Body of pancreas (tissue), 4 donors: ENCODE results near the gene IMMT. TPM values are rescaled to one million over a fixed set of nuclear protein-coding genes. Genes with fewer than 3 reads are reported as not detected.

Source experiments
- ATAC-seq: fragments of 150-250 bp; one replicate; pipeline ENCODE4 v1.9.1; 2016
- DNase-seq, 4 donors: peaks; one replicate each; pipeline ENCODE4 v3.0.0-alpha.2; 2019
- H3K27ac ChIP-seq, 4 donors: fragments of 200-600 bp; sonication (generic); 1 replicate in 3 of 4; 2 replicates in 1 of 4; pipeline versions ENCODE4 v1.5.1 to v1.6.1; 2016 to 2019; ENCODE audit warnings: mild to moderate bottlenecking in 1 of 4, mixed read lengths in 1 of 4, moderate library complexity in 1 of 4
- H3K27me3 ChIP-seq, 2 donors: fragments of 200-600 bp; sonication (generic); one replicate each; pipeline ENCODE4 v1.6.0; 2016; ENCODE audit warnings: mild to moderate bottlenecking in 1 of 2
- H3K36me3 ChIP-seq, 2 donors: fragments of 200-600 bp; sonication (generic); replicated peaks in 1 of 2; 2 replicates each; pipeline ENCODE4 v1.5.1; 2016; ENCODE audit warnings: low read depth in 2 of 2; ENCODE audit not compliant: insufficient read depth in 1 of 2
- H3K4me1 ChIP-seq: fragments of 200-600 bp; sonication (generic); one replicate; pipeline ENCODE4 v1.6.0; 2016
- H3K4me3 ChIP-seq, 2 donors: fragments of 200-600 bp; sonication (generic); 1 replicate in 1 of 2; 2 replicates in 1 of 2; pipeline ENCODE4 v1.5.1; 2016 to 2019
- H3K9me3 ChIP-seq, 3 donors: fragments of 200-600 bp; sonication (generic); 1 replicate in 2 of 3; 2 replicates in 1 of 3; pipeline ENCODE4 v1.5.1; 2016
- CTCF ChIP-seq, 7 experiments: fragments of 450-650 bp in 4 of 7; fragments of 200-600 bp in 3 of 7; sonication (generic) in 3 of 7; IDR thresholded peaks; one replicate each; pipeline ENCODE4 v1.5.1; 2016 to 2019; ENCODE audit warnings: antibody characterized with exemption in 7 of 7
- POLR2A ChIP-seq, 3 donors: fragments of 450-650 bp; IDR thresholded peaks; one replicate each; pipeline ENCODE4 v1.6.1; 2016; ENCODE audit warnings: antibody characterized with exemption in 3 of 3, mild to moderate bottlenecking in 2 of 3
- WGBS, 2 donors: methylation state at CpG; one replicate each; pipeline ENCODE4 v1.1.5; 2017; 5-methylcytosine and 5-hydroxymethylcytosine counted together
- intact Hi-C: fragments of 100-400 bp; cut with DNase I; formaldehyde crosslinking; loops from one replicate; pipeline ENCODE4 v1.15.1; 2023
- total RNA-seq, 2 donors: library from RNA; depleted of rRNA; stranded (reverse); fragments of >200 nt; gene quantifications; one replicate each; pipeline ENCODE4 v1.1.0, GENCODE V29; 2016

Gene IMMT
- total RNA-seq, 2 donors from 2014 or later, result 37.1 to 46.1 TPM

GRCh38 chr2:86227685-86228084, 32.4 kb upstream of the IMMT start:
- Histone ChIP-seq H3K36me3 (no peaks in the 10 kb centered on the region), H3K27me3 (no peaks in the 10 kb centered on the region), H3K4me3 (no peak overlapping the region), H3K27ac (no peak overlapping the region), H3K4me1 (peaks cover 9% of the 10 kb centered on the region), H3K9me3 (no peaks in the 10 kb centered on the region)
- DNase-seq (no peak), ATAC-seq (no peak)
- 82 to 88% methylated on average over 2 of the region's 2 CpGs for WGBS, 2 donors
- TF ChIP-seq CTCF (IDR thresholded peaks at IDR 0.05) (no peak), POLR2A (IDR thresholded peaks at IDR 0.05) (no peak)
- intact Hi-C loops, result no loop called here

- no peaks in the 10 kb centered on the region for H3K27me3 ChIP-seq
- ATAC-seq, result no peak
- no peaks in the 10 kb centered on the region for H3K9me3 ChIP-seq
- 86 to 88% methylated on average over 9 of the region's 9 CpGs for WGBS, 2 donors
- DNase-seq, result no peak
- TF ChIP-seq CTCF (IDR thresholded peaks at IDR 0.05) (no peak), POLR2A (IDR thresholded peaks at IDR 0.05) (no peak)
- H3K36me3 ChIP-seq, result no peaks in the 10 kb centered on the region
- H3K4me1 ChIP-seq, result peaks cover 9% of the 10 kb centered on the region
- intact Hi-C loops, result no loop called here
- no peak overlapping the region for H3K4me3 ChIP-seq
- H3K27ac ChIP-seq, result no peak overlapping the region
Measured at GRCh38 chr2:86226636-86227520, 31.6 kb upstream of the IMMT start.

- H3K4me3 ChIP-seq, result no peak overlapping the region
- 79 to 86% methylated on average over 4 of the region's 4 CpGs for WGBS, 2 donors
- no peaks in the 10 kb centered on the region for H3K36me3 ChIP-seq
- H3K27me3 ChIP-seq, result no peaks in the 10 kb centered on the region
- H3K27ac ChIP-seq, result no peak overlapping the region
- H3K4me1 ChIP-seq, result peaks cover 9% of the 10 kb centered on the region
- intact Hi-C loops, result no loop called here
- DNase-seq (no peak), ATAC-seq (no peak)
- TF ChIP-seq CTCF (IDR thresholded peaks at IDR 0.05), result no peak
- no peak for TF ChIP-seq POLR2A (IDR thresholded peaks at IDR 0.05)
- no peaks in the 10 kb centered on the region for H3K9me3 ChIP-seq
Measured at GRCh38 chr2:86226070-86226469, 30.8 kb upstream of the IMMT start.

- WGBS, 2 donors, result 50% methylated on average over 6 of the region's 6 CpGs; no CpG with 5 or more reads in 1 of the 2 donors
- peak in 1 of 4 donors; percentile 33 for DNase-seq
- peak; percentile 28 for ATAC-seq
- no peaks in the 10 kb centered on the region for H3K9me3 ChIP-seq
- H3K36me3 ChIP-seq, result no peaks in the 10 kb centered on the region
- intact Hi-C loops, result no loop called here
- no peak overlapping the region for H3K27ac ChIP-seq
- H3K4me1 ChIP-seq, result peaks cover 9% of the 10 kb centered on the region
- no peak for TF ChIP-seq CTCF (IDR thresholded peaks at IDR 0.05)
- TF ChIP-seq POLR2A (IDR thresholded peaks at IDR 0.05), result no peak
- H3K4me3 ChIP-seq, result no peak overlapping the region
- H3K27me3 ChIP-seq, result no peaks in the 10 kb centered on the region
Measured at GRCh38 chr2:86225581-86225980, 30.3 kb upstream of the IMMT start.
